Keratinocyte (primary cell): Measurements from ENCODE around the gene FGFR1OP2. TPM values are rescaled to one million over a fixed set of nuclear protein-coding genes. Genes with fewer than 3 reads are reported as not detected.

Experiments
- DNase-seq: peaks from one replicate; pipeline ENCODE4 v3.0.0-alpha.2; 2011; ENCODE audit warnings: low read depth, missing footprints, low spot score
- FAIRE-seq: peaks from 2 replicates; lab custom pipeline; 2011; peaks lifted over from hg19 to GRCh38; lab: Jason Lieb, UNC
- H2AFZ ChIP-seq: 2 replicates; pipeline ENCODE4 v1.6.0; 2012; ENCODE audit warnings: low read length, control low read depth, inconsistent platforms; ENCODE audit not compliant: control insufficient read depth
- H3K27ac ChIP-seq: 2 replicates; pipeline ENCODE4 v1.5.1; 2011; ENCODE audit warnings: low read length; ENCODE audit not compliant: control insufficient read depth, insufficient read depth
- H3K27me3 ChIP-seq: 3 replicates; pipeline ENCODE4 v1.6.0; 2011; ENCODE audit warnings: low read length; ENCODE audit not compliant: control insufficient read depth, insufficient read depth; ENCODE audit errors: extremely low read depth
- H3K36me3 ChIP-seq, 2 experiments: 2 replicates in 1 of 2; 3 replicates in 1 of 2; pipeline ENCODE4 v1.5.1; 2011; ENCODE audit warnings: low read length in 2 of 2, mild to moderate bottlenecking in 1 of 2; ENCODE audit not compliant: control insufficient read depth in 2 of 2, insufficient read depth in 2 of 2; ENCODE audit errors: extremely low read depth in 1 of 2
- H3K4me1 ChIP-seq: 3 replicates; pipeline ENCODE4 v1.5.1; 2011; ENCODE audit warnings: low read length; ENCODE audit not compliant: control insufficient read depth, insufficient read depth; ENCODE audit errors: extremely low read depth
- H3K4me2 ChIP-seq: 3 replicates; pipeline ENCODE4 v1.6.0; 2011; ENCODE audit warnings: low read depth, low read length; ENCODE audit not compliant: control insufficient read depth, insufficient read depth; ENCODE audit errors: extremely low read depth
- H3K4me3 ChIP-seq, 3 experiments: fragments of 200-600 bp in 1 of 3; sonication (generic) in 1 of 3; 2 replicates in 2 of 3; 3 replicates in 1 of 3; pipeline ENCODE4 v1.5.1; 2011 to 2016; ENCODE audit warnings: low read length in 3 of 3, mild to moderate bottlenecking in 3 of 3, control low read depth in 2 of 3, inconsistent platforms in 1 of 3, low read depth in 1 of 3, mixed read lengths in 1 of 3, mixed run types in 1 of 3, moderate library complexity in 1 of 3; ENCODE audit not compliant: control insufficient read depth in 2 of 3, insufficient read depth in 2 of 3; ENCODE audit errors: extremely low read depth in 1 of 3
- H3K79me2 ChIP-seq: 2 replicates; pipeline ENCODE4 v1.6.0; 2012; ENCODE audit warnings: low read length; ENCODE audit not compliant: control insufficient read depth, insufficient read depth
- H3K9ac ChIP-seq: 3 replicates; pipeline ENCODE4 v1.6.0; 2011; ENCODE audit warnings: low read length; ENCODE audit not compliant: control insufficient read depth, insufficient read depth; ENCODE audit errors: extremely low read depth
- H3K9me1 ChIP-seq: 3 replicates; pipeline ENCODE4 v1.6.0; 2011; ENCODE audit warnings: low read length; ENCODE audit not compliant: control insufficient read depth, insufficient read depth; ENCODE audit errors: extremely low read depth
- H3K9me3 ChIP-seq: 2 replicates; pipeline ENCODE4 v1.5.1; 2012; ENCODE audit warnings: low read depth, low read length; ENCODE audit not compliant: control insufficient read depth
- H4K20me1 ChIP-seq: 3 replicates; pipeline ENCODE4 v1.6.0; 2011; ENCODE audit warnings: low read length; ENCODE audit not compliant: control insufficient read depth, insufficient read depth; ENCODE audit errors: extremely low read depth
- EZH2 ChIP-seq: IDR thresholded peaks from one replicate; pipeline ENCODE4 v1.6.1; 2012; ENCODE audit warnings: inconsistent platforms, mild to moderate bottlenecking, low read length, moderate library complexity
- dilution Hi-C: fragments of 300-500 bp; cut with MboI; formaldehyde crosslinking; loops from one replicate; pipeline ENCODE4 v1.7.0; 2020; ENCODE audit warnings: low sequenced_read_pairs; ENCODE audit not compliant: extremely low pct_ligation_motif_present
- polyA minus RNA-seq, 3 experiments: library from RNA; depleted of rRNA, polyadenylated mRNA; stranded (reverse); fragments of >200 nt; gene quantifications; 1 replicate in 1 of 3; 2 replicates in 1 of 3; 3 replicates in 1 of 3; pipeline ENCODE4 v1.2.3, GENCODE V29; 2011
- polyA plus RNA-seq, 5 experiments: library from polyadenylated mRNA; depleted of rRNA in 3 of 5; stranded (reverse) in 3 of 5; stranded (forward) in 1 of 5; unstranded in 1 of 5; fragments of >200 nt; gene quantifications; 1 replicate in 1 of 5; 2 replicates in 3 of 5; 3 replicates in 1 of 5; pipeline versions ENCODE4 v1.2.1 to v1.2.3, GENCODE V29; 2011 to 2012; ENCODE audit warnings: missing spikeins in 2 of 5, low read depth in 1 of 5, low replicate concordance in 1 of 5
- TF ChIP-seq, protein P1 (sequence below), 3 experiments: IDR thresholded peaks in 1 of 3; conservative IDR thresholded peaks in 1 of 3; optimal IDR thresholded peaks in 1 of 3; 2 replicates in 2 of 3; 3 replicates in 1 of 3; pipeline versions ENCODE3 to v1.5.1; 2011; ENCODE audit warnings: low read length in 3 of 3, mild to moderate bottlenecking in 3 of 3, moderate library complexity in 2 of 3, control low read depth in 1 of 3, inconsistent platforms in 1 of 3; ENCODE audit not compliant: insufficient read depth in 2 of 3; ENCODE audit errors: extremely low read depth in 1 of 3

Gene FGFR1OP2
- polyA plus RNA-seq (17.6 to 34.9 TPM (median 21.4 TPM) in 3 replicates), polyA minus RNA-seq (5.9 to 27.6 TPM (median 10.5 TPM) in 3 replicates)
- 48.9 TPM for polyA plus RNA-seq (2011; ENCODE audit: low read depth)
- polyA plus RNA-seq (2011; cell fraction: cytosol; rRNA removed) = 15.3 and 23.8 TPM in 2 replicates
- polyA plus RNA-seq (2011; cell fraction: nucleus; rRNA removed) = 15.7 and 20.8 TPM in 2 replicates
- 24.5 and 25.5 TPM in 2 replicates for polyA plus RNA-seq (2012; ENCODE audit: low replicate concordance)
- 30.3 TPM for polyA minus RNA-seq (2011; cell fraction: cytosol; rRNA and poly(A)+ RNA removed)
- 10.9 and 13.7 TPM in 2 replicates for polyA minus RNA-seq (2011; cell fraction: nucleus; rRNA and poly(A)+ RNA removed)

DNA sequence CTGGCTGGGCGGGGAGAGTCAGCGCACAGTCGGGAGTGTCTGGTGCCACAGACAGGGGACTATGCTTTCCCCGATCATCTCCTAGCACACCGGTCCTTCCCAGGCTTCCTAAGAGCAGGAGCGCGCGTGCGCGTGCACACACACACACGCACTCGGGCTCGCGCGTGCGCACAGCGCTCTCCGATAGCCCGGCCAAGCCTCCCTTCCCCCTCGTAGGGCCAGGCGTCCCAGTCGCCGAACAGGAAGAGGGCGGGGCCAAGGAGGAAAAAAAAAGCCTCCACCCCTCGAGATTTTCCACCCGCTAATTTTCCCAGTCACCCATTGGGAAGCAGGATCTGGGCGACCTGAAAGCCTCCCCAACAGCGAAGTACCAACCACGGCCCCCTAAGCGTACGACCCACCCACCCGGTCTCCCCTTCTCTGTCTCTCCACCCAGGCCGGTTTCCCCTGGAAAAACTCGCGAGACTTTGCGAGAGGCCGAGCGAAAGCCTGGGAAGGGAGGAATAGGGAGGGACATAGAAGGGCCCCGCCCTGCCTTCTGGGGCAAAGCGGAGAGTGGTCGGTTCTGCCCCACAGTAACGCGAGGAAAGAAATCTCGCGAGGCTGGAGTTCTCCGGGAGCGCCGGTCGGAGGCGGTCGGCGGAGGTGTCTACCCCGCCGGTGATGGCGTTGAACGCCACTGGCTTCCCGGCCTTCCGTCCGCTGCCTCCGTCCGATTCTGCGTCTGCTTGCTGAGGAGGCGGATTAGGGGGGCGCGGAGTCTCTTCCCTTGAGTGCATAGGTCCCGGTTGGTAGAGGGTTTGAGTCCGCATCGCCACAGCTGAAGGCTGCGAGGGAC, at the start of gene FGFR1OP2, which contains the start of gene INTS13:
Gene FGFR1OP2, plus strand, starts transcription at position 608 of the 838 bp plus-strand sequence. CDS start 15,689 bp downstream, outside the sequence.
Gene INTS13, minus strand, starts transcription at position 119 of the 838 bp plus-strand sequence. CDS start 1,178 bp downstream, outside the sequence.
- Histone ChIP-seq H3K4me1 (peaks cover 17% of the 10 kb centered on the region), H3K4me3 (peak within 1 kb of the TSS; percentile 96 to 100 (median 97)), H3K9ac (peak within 1 kb of the TSS; percentile 97), H2AFZ (peak within 1 kb of the TSS; percentile 97), H3K79me2 (peaks cover 79% of the 10 kb centered on the region), H4K20me1 (no peaks in the 10 kb centered on the region), H3K27me3 (no peaks in the 10 kb centered on the region), H3K4me2 (peak within 1 kb of the TSS; percentile 90), H3K9me3 (no peaks in the 10 kb centered on the region), H3K36me3 (peaks cover 2 to 6% of the 10 kb centered on the region in 2 experiments), H3K27ac (peak within 1 kb of the TSS; percentile 93), H3K9me1 (no peaks in the 10 kb centered on the region)
- TF ChIP-seq, protein P1, sequence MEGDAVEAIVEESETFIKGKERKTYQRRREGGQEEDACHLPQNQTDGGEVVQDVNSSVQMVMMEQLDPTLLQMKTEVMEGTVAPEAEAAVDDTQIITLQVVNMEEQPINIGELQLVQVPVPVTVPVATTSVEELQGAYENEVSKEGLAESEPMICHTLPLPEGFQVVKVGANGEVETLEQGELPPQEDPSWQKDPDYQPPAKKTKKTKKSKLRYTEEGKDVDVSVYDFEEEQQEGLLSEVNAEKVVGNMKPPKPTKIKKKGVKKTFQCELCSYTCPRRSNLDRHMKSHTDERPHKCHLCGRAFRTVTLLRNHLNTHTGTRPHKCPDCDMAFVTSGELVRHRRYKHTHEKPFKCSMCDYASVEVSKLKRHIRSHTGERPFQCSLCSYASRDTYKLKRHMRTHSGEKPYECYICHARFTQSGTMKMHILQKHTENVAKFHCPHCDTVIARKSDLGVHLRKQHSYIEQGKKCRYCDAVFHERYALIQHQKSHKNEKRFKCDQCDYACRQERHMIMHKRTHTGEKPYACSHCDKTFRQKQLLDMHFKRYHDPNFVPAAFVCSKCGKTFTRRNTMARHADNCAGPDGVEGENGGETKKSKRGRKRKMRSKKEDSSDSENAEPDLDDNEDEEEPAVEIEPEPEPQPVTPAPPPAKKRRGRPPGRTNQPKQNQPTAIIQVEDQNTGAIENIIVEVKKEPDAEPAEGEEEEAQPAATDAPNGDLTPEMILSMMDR (optimal IDR thresholded peaks at IDR 0.05 in 1 of 3, IDR thresholded peaks at IDR 0.05 in 1 of 3, conservative IDR thresholded peaks at IDR 0.05 in 1 of 3; ENCODE audit: extremely low read depth in 1 of 3, insufficient read depth in 2 of 3, low read length in 3 of 3) = no peak
- TF ChIP-seq EZH2 = no peak
- FAIRE-seq (peak; percentile 67), DNase-seq (peak; percentile 93)
- dilution Hi-C loops = no loop called here

DNA sequence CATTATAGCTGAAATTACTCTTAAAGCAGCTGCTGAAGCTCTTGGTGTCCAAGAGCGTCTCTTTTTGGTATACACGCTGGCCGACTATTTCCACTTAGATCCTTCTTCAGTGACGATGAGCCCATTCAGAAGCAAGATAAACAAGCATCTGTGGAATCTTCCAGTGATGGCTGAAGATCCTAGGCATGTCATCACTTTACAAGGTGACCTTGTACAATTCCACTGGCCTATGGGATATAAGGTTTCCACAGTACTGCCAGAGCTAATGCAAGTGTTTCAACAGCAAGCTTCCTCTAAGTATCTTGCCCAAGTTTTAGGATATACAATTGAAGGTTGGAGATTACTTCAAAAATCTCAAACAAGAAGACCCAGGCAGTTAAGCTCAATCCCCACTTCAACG, 47.5 kb upstream of the FGFR1OP2 start:
- no peaks in the 10 kb centered on the region for H3K9me3 ChIP-seq
- H3K4me3 ChIP-seq = no peak overlapping the region
- dilution Hi-C loops = no loop called here
- H3K9ac ChIP-seq = no peak overlapping the region
- no peaks in the 10 kb centered on the region for H3K27me3 ChIP-seq
- DNase-seq (no peak), FAIRE-seq (no peak)
- H4K20me1 ChIP-seq = no peaks in the 10 kb centered on the region
- no peaks in the 10 kb centered on the region for H3K9me1 ChIP-seq
- no peak overlapping the region for H2AFZ ChIP-seq
- TF ChIP-seq EZH2 = no peak
- TF ChIP-seq, protein P1 (optimal IDR thresholded peaks at IDR 0.05 in 1 of 3, IDR thresholded peaks at IDR 0.05 in 1 of 3, conservative IDR thresholded peaks at IDR 0.05 in 1 of 3; ENCODE audit: extremely low read depth in 1 of 3, insufficient read depth in 2 of 3, low read length in 3 of 3) = no peak
- no peak overlapping the region for H3K27ac ChIP-seq
- H3K79me2 ChIP-seq = no peaks in the 10 kb centered on the region
- no peaks in the 10 kb centered on the region for H3K36me3 ChIP-seq
- no peak overlapping the region for H3K4me2 ChIP-seq
- no peaks in the 10 kb centered on the region for H3K4me1 ChIP-seq
